ENCODE data around the gene SPTBN4.
"Not testable (repeated sequence)": the region's sequence is repeated elsewhere in the genome, so short reads cannot be mapped to it uniquely, and the experiment has no call there.

The SPTBN4 gene

GRCh38 chr19:40466985-40467734 is at the start of gene SPTBN4:
SPTBN4 (plus strand) TSS chr19:40467001; CDS start chr19:40472622, 5,621 bp downstream.
- no peak for DNase-seq

- no peak for DNase-seq
These were observed 49.2 kb upstream of the SPTBN4 start for GRCh38 chr19:40417643-40417981.

GRCh38 chr19:40418040-40418439 is 48.8 kb upstream of the SPTBN4 start:
- no peak for DNase-seq

DNA sequence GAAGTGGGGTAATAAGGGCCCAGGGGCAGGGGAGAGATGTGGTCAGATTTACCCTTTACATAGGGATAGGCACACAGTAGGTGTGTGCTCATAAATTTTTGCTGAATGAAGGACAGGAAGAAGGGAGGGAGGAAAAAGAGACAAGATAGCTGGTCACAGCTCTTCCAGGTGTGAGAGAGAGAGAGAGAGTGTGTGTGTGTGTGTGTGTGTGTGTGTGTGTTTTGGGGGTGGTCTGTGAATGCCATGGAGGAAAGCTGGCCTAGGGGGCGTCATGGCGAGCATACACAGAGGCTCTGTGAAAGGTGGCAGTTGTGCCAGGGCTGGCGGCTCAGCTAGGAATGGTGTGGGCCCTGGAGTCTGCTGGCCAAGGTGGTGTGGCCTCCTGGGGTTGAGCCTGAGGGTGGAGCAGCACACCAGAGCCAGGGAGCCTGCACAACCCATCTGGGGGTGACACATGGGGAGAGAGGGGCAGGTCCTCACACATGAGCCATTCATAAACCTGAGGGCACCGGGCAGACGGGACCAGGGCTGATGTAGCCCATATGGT is 47.7 kb upstream of the SPTBN4 start:
- no peak for DNase-seq

- no peak for DNase-seq
These were observed 47.0 kb upstream of the SPTBN4 start for GRCh38 chr19:40419780-40420179.

GRCh38 chr19:40420451-40420765 is 46.4 kb upstream of the SPTBN4 start:
- no peak for DNase-seq

DNA sequence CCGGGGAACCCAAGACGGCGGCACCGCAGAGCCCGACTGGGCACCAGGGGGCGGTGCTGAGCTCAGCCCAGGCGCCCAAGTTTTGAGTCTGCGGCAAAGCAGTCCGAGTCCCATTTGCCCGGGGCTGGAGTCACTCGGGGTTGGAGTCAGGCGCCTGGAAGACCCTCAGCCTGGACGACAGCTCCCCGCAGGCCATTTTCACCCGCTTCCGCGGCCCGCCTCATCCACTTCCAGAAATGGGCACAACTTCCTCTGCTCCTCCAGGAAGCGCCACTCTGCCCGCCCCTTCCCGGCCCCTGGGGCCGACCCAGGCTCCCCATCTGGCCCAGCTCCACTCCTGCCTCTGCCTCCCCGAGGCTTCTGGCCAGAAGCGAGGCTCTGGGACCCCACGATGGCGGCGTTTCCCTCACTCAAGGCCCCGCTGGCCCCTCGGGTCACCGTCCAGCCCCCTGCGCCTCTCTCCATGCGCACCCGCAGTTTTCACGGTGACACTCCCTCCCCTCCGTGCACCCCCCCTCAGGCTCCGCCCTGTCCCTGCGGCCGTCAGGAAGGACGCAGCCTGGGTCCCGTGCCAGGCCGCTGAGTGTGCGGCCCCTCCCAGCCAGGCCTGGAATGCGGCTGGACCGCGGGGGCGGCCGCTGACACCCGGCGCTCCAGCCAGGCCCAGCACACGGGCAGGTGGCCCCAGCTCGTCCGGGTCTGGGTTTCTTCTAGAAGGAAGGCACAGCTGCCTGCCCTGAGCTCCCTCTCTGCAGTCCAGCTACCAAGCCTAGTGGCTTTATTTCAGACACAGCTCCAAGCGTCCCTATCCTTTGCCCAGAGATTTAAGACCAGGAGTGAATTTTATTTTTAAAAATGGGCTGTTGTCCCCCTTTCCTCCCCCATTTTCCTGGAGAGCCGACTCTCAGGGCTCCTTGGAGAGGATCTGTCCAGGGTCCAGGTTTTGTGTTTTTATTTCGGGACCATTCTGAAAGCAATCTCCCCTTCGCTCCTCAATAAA is 45.7 kb upstream of the SPTBN4 start:
- DNase-seq = peak; percentile 62

GRCh38 chr19:40421993-40422747 is 44.6 kb upstream of the SPTBN4 start:
- no peak for DNase-seq

- DNase-seq = no peak
These were observed 43.8 kb upstream of the SPTBN4 start for GRCh38 chr19:40422748-40423566.

DNA sequence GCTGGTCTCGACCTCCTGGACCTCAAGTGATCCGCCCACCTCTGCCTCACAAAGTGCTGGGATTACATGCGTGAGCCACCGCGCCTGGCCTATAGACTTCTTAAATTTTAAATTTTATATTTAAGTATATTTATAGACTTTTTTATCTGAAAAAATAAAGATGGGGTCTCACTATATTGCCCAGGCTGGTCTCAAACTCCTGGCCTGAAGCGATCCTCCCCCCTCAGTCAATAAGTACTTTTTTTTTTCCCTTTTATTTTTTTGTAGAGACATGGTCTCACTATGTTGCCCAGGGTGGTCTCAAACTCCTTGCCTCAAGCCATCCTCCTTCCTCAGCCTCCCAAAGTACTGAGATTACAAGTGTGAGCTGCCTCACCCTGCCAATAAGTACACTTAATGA is 42.9 kb upstream of the SPTBN4 start:
- no peak for DNase-seq

GRCh38 chr19:40424637-40425449 is 42.0 kb upstream of the SPTBN4 start:
- DNase-seq = no peak

DNA sequence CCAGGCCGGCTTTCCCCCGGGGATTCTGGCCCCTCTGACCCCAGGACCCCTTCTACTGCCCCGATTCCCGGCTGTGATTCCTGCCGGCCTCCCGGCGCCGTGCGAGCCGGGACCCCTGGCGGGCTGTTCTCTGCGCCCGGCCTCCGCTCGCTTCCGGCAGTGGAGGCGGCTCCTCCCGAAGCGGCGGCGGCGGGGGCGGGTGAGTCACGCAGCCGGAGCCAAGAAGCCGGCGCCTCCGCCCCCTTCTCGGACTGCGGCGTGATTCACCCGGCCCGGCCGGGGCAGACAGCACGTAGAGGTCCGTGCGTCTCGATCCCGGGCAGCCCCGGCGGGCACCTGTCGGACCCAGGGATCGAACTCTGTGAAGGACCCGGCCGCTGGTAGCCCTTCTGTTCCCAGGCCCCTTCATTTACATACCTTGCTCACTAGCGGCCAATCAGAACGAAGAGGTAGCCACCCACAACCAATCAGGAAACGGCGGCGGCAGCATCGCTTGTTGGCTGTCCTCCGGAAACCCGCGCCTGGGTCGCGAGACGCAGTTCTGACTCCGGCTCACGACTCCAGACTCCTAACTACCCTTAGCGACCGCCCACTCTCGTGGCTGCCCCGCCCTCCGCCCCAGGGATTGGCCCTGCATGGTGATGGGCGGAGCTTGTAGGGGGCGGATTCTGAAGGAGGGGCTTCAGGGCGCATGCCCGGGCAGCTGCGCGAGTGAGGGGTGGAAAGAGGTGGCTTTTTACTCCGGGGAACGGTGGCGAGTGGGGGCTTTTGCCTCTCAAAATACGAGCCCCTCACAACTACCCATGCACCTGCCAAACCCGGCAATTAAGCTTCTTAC is 41.1 kb upstream of the SPTBN4 start, which contains the start of gene SERTAD1:
Gene SERTAD1, minus strand, starts transcription at position 543 of the 838 bp plus-strand sequence. CDS start 2,446 bp downstream, outside the sequence.
- peak; percentile 88 for DNase-seq

GRCh38 chr19:40428197-40428596 is 38.6 kb upstream of the SPTBN4 start:
- DNase-seq = not testable (repeated sequence)

DNA sequence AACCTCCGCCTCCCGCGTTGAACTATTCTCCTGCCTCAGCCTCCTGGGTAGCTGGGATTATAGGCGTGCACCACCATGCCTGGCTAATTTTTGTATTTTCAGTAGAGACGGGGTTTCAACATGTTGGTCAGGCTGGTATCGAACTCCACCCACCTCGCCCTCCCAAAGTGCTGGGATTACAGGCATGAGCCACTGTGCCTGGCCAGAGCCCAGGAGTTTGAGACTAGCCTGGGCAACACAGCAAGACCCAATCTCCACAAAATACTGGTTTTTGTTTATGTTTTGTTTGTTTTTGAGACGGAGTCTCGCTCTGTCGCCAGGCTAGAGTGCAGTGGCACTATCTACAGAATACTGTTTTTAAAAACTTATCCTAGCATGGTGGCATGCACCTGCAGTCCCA is 36.6 kb upstream of the SPTBN4 start:
- DNase-seq = not testable (repeated sequence)

- no peak for DNase-seq
These were observed 35.1 kb upstream of the SPTBN4 start for GRCh38 chr19:40431698-40432097.

- not testable (repeated sequence) for DNase-seq
These were observed 34.0 kb upstream of the SPTBN4 start for GRCh38 chr19:40432760-40433159.

GRCh38 chr19:40433391-40434216 is 33.2 kb upstream of the SPTBN4 start:
- peak; percentile 70 for DNase-seq

DNA sequence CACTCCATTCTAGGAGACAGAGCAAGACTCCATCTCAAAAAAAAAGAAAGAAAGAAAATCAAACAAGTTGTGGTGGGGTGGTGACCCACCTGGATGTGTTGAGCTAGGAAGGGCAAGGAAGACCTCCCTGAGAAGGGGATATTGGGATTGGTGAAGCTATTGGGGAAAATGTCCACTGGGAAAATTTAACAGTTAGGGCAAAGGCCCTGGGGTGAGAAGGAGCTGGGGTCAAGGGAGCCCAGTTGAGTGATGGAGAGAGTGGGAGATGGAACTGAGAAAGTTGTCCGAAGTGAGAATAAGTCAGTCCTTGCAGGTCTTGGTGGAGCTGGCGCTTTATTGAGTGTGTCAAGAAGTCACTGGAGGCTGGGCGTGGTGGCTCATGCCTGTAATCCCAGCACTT is 28.5 kb upstream of the SPTBN4 start:
- no peak for DNase-seq

DNA sequence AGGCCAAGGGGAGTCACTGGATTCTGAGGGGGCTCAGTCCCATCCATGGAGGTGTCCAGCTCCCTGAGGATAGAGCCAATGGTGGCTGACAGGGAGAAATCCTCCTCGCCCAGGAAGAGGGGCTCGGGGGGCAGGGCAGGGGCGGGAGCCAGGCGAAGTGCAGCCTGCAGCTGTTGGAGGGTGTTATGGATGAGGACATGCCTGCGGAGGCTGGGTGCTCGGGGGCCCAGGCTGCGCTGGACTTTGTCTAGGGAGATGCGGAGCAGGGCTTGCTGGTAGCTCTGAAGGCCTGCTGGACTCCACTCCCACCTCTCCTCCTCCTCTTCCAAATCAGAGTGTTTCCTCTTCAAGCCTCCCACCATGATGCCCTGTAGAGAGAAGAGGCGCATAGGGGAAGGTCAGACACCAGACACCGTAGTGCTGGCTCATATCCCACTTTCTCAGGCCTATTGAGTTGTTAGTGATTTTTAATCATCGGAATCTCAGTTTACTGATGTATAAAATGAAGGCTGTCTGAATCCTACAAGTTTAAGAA is 25.0 kb upstream of the SPTBN4 start:
- no peak for DNase-seq
